ENCODE data around the gene SPNS2. TPM values are rescaled to one million over a fixed set of nuclear protein-coding genes. Genes with fewer than 3 reads are reported as not detected.

SPNS2 gene
- total RNA-seq, 2 experiments from 2014 or later, result 0.15 to 0.60 TPM

DNA sequence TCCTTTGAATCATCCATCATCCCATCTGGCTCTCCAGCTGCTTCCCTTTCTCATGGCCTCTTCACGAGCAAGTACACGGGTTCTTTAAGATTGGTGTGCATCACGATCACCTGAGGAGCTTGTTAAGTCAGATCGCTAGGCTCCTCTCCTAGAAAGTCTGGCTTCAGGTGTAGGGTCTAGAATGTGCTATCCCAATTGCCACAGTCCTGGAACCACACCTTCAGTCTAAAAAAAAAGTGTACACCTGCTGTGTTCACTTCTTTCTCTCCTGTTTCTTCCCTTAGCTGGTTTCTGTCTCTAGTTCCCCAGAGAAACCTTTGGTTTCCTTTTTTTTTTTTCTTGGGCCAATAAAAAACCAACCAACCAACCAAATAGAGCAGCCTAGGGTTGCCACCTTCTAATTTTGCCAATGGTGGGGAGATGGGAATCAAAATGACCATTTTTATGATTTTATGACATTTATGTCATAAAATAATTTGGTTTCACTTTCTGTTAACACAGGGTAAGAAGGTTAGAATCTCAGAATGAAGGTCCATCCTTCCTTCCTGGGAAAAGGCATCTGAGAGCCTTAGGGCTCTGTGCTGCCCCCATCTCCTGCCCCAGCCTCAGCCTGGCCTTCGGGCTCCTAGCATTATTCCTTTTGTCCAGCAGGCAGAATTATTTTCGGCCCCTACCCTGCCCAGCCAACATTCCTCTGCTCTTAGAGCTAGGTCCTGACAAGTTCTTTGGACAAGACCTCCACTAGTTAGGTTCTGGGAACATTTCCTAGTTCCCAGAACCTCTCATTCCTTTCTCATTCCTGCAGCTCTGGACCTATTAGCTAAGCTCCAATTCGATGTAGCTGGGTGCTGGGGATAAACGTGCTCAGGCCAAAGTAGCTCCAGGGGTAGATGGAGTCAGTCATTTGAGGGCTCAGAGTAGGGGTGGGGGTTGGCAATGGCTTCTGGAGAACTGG is 63.6 kb downstream of the SPNS2 start:
- no peak overlapping the region for H3K4me3 Mint-ChIP-seq
- no peaks in the 10 kb centered on the region for H3K36me3 Mint-ChIP-seq (ENCODE audit: low read depth)
- H3K27ac Mint-ChIP-seq, result peak overlapping the region; percentile 47
- H3K27me3 Mint-ChIP-seq, result peaks cover 5% of the 10 kb centered on the region
- ChIA-PET POLR2A (interaction anchor here (0.9 to 1.9 kb wide), 3 partner anchors 8 to 141 kb away, joined by 3 to 15 read pairs (median 3); partner anchors contain the start of gene MYBBP1A), CTCF (interaction anchor here (0.6 to 1.7 kb wide), 7 partner anchors 9 to 346 kb away, joined by 3 to 7 read pairs (median 4); no protein-coding TSS in a partner anchor)
- H3K4me1 Mint-ChIP-seq, result peaks cover 36% of the 10 kb centered on the region
- DNase-seq, result no peak
- H3K9me3 Mint-ChIP-seq, result no peaks in the 10 kb centered on the region

DNA sequence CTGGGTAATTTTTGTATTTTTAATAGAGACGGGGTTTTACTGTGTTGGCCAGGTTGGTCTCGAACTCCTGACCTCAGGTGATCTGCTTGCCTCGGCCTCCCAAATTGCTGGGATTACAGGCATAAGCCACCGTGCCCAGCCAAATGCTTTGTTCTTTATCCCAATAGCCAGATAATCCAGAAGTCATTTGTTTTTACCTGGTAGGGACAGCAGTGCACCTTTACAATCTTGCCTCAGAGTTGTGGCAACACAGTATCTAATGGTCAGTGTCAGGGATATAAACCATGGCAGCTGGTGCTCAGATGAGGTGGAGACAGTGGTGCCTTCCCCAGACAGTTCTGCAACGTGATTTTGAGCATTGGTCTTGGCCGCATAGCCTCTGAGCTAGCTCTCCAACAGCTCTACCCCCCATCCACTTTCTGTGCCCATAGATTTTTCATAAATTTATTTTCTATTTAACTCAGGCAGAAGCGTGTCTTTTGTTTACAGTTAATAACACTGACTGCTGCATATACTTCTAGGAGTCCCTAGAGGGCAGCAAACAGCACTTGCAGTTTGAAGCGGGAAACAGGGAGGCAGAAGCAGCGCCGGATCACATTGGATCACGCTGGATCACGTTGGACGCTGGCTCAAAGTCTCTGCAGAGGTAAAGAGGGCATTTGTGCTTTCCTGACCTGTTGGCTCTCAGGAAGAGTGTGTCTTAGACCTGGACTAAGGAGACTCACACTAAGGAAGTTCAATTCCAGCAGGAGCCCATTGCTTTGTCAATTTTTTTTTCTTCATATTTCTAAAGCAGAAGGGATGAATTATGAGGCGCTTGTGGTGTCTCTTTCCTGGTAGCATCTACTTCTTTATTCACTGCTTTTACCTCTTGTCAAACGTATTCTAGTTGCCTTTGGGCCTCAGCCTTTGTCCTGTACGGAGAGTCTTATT is 66.8 kb downstream of the SPNS2 start:
- H3K27ac Mint-ChIP-seq, result no peak overlapping the region
- POLR2A ChIA-PET, result interaction anchor here (1.0 to 4.0 kb wide), 2 partner anchors 9 to 380 kb away, joined by 3 to 22 read pairs; partner anchors contain the start of gene MYBBP1A
- CTCF ChIA-PET, result interaction anchor here (0.7 to 4.2 kb wide), 9 partner anchors 10 to 323 kb away, joined by 3 to 44 read pairs (median 5); partner anchors contain the start of genes ARRB2 and MYBBP1A
- no peak overlapping the region for H3K4me3 Mint-ChIP-seq
- no peaks in the 10 kb centered on the region for H3K9me3 Mint-ChIP-seq
- peak; percentile 59 for DNase-seq
- peaks cover 12% of the 10 kb centered on the region for H3K27me3 Mint-ChIP-seq
- peaks cover 34% of the 10 kb centered on the region for H3K4me1 Mint-ChIP-seq
- H3K36me3 Mint-ChIP-seq (ENCODE audit: low read depth), result no peaks in the 10 kb centered on the region

DNA sequence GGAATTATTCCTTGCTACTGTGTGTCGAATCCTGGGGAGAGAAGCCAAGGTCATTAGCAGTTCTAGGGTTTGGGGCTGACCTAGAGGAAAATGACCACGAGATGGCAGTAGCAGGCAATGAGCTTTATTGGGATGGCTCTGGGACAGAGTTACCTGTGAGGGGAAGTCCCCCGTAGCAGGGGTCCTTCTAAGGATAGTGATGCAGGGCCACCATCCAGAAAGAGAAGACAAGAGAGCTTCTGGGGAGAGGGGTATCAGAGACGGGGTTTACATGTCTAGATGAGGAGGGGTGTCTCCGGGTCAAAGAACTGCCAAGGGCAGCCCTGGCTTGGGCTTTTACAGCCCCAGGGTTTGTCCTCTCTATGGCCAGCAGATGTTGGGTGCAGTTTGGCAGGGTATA is 68.1 kb downstream of the SPNS2 start:
- Mint-ChIP-seq H3K4me3 (no peak overlapping the region), H3K27ac (no peak overlapping the region), H3K27me3 (peaks cover 15% of the 10 kb centered on the region), H3K4me1 (peaks cover 29% of the 10 kb centered on the region), H3K36me3 (ENCODE audit: low read depth) (no peaks in the 10 kb centered on the region), H3K9me3 (no peaks in the 10 kb centered on the region)
- ChIA-PET CTCF (interaction anchor here (0.7 to 4.2 kb wide), 27 partner anchors 10 to 699 kb away, joined by 3 to 44 read pairs (median 4); partner anchors contain the start of genes C17orf107, CHRNE, MYBBP1A and SLC25A11), POLR2A (interaction anchor here (1.0 to 4.0 kb wide), 4 partner anchors 11 to 146 kb away, joined by 3 to 22 read pairs (median 4); partner anchors contain the start of genes MYBBP1A and PELP1)
- peak; percentile 53 for DNase-seq

DNA sequence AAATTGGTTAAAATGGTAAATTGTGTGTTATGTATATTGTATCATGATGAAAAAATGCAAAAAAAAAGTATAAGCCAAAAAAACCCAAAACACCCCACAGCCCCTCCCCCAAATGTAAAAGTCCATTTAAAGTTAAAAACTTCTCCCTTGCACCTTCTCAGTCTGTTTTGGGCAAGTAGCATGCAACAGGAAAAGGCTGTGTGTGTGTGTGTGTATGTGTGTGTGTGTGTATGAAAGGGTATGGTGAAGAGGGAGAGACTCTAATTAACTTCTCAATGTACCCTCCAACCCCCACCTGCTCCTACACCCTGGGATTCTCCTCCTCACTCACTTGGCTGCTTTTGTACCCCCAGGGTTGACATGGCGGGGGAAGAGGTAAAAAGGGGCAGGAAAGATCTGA is 70.9 kb downstream of the SPNS2 start:
- CTCF ChIA-PET, result interaction anchor here (0.6 to 2.3 kb wide), 4 partner anchors 16 to 505 kb away, joined by 3 to 4 read pairs (median 4); partner anchors contain the start of gene CHRNE
- DNase-seq, result no peak
- H3K27me3 Mint-ChIP-seq, result peaks cover 15% of the 10 kb centered on the region
- POLR2A ChIA-PET, result interaction anchor here (1.1 kb wide), 1 partner anchor 14 kb away, joined by 3 read pairs; the partner anchor contains the start of gene MYBBP1A
- no peak overlapping the region for H3K27ac Mint-ChIP-seq
- H3K4me3 Mint-ChIP-seq, result no peak overlapping the region
- no peaks in the 10 kb centered on the region for H3K9me3 Mint-ChIP-seq
- H3K36me3 Mint-ChIP-seq (ENCODE audit: low read depth), result no peaks in the 10 kb centered on the region
- peaks cover 21% of the 10 kb centered on the region for H3K4me1 Mint-ChIP-seq

DNA sequence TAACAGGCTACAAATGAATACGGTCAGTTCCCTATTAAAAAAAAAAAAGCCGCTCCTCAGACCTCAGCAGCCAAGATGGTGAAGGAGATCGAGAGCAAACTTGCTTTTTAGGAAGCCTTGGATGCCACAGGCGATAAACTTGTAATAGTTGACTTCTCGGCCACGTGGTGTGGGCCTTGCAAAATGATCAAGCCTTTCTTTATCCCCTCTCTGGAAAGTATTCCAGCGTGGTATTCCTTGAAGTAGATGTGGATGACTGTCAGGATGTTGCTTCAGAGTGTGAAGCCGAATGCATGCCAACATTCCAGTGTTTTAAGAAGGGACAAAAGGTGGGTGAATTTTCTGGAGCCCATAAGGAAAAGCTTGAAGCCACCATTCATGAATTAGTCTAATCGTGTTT is 73.5 kb downstream of the SPNS2 start:
- no peak for DNase-seq
- POLR2A ChIA-PET, result no interaction called here
- peaks cover 11% of the 10 kb centered on the region for H3K27me3 Mint-ChIP-seq
- CTCF ChIA-PET, result no interaction called here
- H3K27ac Mint-ChIP-seq, result no peak overlapping the region
- no peak overlapping the region for H3K4me3 Mint-ChIP-seq
- peaks cover 13% of the 10 kb centered on the region for H3K4me1 Mint-ChIP-seq
- H3K9me3 Mint-ChIP-seq, result no peaks in the 10 kb centered on the region
- no peaks in the 10 kb centered on the region for H3K36me3 Mint-ChIP-seq (ENCODE audit: low read depth)

DNA sequence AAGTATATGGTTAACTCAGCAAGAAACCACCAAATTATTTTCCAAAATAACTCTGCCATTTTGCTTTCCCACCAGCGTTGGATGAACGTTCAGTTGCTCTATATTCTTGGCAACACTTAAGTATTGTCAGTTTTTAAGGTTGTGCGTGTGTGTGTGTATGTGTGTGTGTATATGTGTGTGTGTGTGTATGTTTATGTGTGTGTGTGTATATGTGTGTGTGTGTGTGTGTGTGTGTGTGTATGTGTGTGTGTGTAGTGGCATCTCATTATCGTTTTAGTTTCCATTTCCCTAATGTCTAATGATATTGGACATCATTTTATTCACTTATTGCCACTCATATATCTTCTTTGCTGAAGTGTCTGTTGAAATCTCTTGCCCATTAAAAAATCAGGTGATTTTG is 74.4 kb downstream of the SPNS2 start:
- DNase-seq, result no peak
- ChIA-PET CTCF (no interaction called here), POLR2A (no interaction called here)
- peaks cover 11% of the 10 kb centered on the region for H3K27me3 Mint-ChIP-seq
- H3K4me3 Mint-ChIP-seq, result no peak overlapping the region
- no peaks in the 10 kb centered on the region for H3K36me3 Mint-ChIP-seq (ENCODE audit: low read depth)
- H3K27ac Mint-ChIP-seq, result no peak overlapping the region
- peaks cover 13% of the 10 kb centered on the region for H3K4me1 Mint-ChIP-seq
- H3K9me3 Mint-ChIP-seq, result no peaks in the 10 kb centered on the region

DNA sequence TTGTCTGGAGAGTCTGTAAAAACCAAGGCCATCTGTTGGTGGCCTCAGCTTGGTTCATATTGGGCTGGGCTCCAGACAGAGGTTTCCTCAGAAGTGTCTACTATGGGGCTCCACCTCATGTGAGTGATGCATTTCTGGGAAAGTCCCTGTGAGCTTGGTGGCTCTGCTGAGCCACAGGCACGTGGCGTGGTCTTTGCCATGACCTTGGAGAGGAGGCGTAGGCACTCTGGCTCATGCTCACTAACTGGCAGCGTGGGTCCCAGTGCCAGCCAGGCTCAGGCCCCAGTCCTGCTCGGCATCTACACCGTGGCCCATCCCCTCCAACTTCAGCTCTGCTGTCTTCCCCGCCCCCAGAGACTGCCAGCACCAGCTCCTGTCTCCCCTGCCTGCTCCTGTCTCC is 75.0 kb downstream of the SPNS2 start:
- peak; percentile 58 for DNase-seq
- CTCF ChIA-PET, result interaction anchor here (0.5 kb wide), 2 partner anchors 53 to 127 kb away, joined by 3 read pairs; no protein-coding TSS in a partner anchor
- POLR2A ChIA-PET, result no interaction called here
- Mint-ChIP-seq H3K27ac (no peak overlapping the region), H3K27me3 (peaks cover 11% of the 10 kb centered on the region), H3K36me3 (ENCODE audit: low read depth) (no peaks in the 10 kb centered on the region), H3K4me3 (no peak overlapping the region), H3K9me3 (no peaks in the 10 kb centered on the region), H3K4me1 (peaks cover 13% of the 10 kb centered on the region)

DNA sequence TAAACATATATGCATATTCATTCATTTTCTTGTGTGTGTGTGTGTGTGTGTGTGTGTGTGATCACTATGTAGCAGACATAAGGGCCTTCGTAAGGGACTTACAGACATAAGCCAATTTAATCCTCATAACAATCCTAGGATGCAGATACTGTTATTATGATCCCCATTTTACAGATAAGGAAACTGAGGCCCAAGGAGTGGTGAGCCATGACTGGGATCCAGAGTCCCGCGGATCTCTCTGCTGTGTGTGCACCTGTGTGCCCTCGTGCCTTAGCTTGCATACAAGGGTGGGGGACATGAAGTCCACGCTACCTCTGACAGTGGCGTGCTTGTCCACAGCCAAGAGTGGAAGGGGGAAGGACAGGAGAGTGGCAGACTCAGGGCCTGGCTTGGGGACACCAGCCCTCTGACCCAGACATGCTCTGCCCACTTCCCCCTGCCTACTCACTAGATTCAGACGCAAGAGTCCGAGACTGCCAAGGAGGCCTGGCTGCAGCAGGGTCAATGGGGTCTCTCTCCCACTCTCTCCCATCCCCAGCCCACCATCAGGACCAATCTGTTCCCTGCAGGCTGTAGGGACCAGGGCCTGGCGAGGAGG is 75.9 kb downstream of the SPNS2 start:
- Mint-ChIP-seq H3K36me3 (ENCODE audit: low read depth) (no peaks in the 10 kb centered on the region), H3K27ac (no peak overlapping the region), H3K4me1 (peaks cover 13% of the 10 kb centered on the region), H3K9me3 (no peaks in the 10 kb centered on the region), H3K27me3 (peaks cover 9% of the 10 kb centered on the region), H3K4me3 (no peak overlapping the region)
- DNase-seq, result no peak
- POLR2A ChIA-PET, result no interaction called here
- CTCF ChIA-PET, result no interaction called here

DNA sequence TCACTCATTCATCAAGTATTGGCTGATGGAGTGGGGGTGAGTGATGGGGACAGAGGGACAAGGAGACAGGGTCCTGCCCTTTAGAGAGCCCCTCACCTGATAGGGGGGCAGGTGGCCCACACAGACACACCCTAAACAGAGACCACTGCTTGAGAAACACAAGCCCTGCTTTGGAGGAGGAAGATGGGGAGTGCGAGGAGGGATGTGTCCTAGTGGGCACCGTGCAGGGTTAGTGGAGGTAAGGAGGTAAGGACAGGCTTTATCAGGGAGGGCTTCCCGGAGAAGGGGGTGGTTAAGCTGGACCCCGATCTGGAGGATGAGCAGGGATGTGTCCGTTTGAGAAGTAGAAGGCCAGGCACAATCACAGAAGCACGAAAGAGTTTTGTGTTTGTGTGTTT is 77.5 kb downstream of the SPNS2 start:
- no peak for DNase-seq
- H3K4me3 Mint-ChIP-seq, result no peak overlapping the region
- peaks cover 13% of the 10 kb centered on the region for H3K4me1 Mint-ChIP-seq
- H3K36me3 Mint-ChIP-seq (ENCODE audit: low read depth), result no peaks in the 10 kb centered on the region
- H3K27ac Mint-ChIP-seq, result no peak overlapping the region
- ChIA-PET CTCF (interaction anchor here (2.6 kb wide), 1 partner anchor 9 kb away, joined by 10 read pairs; no protein-coding TSS in a partner anchor), POLR2A (no interaction called here)
- peaks cover 9% of the 10 kb centered on the region for H3K27me3 Mint-ChIP-seq
- no peaks in the 10 kb centered on the region for H3K9me3 Mint-ChIP-seq

DNA sequence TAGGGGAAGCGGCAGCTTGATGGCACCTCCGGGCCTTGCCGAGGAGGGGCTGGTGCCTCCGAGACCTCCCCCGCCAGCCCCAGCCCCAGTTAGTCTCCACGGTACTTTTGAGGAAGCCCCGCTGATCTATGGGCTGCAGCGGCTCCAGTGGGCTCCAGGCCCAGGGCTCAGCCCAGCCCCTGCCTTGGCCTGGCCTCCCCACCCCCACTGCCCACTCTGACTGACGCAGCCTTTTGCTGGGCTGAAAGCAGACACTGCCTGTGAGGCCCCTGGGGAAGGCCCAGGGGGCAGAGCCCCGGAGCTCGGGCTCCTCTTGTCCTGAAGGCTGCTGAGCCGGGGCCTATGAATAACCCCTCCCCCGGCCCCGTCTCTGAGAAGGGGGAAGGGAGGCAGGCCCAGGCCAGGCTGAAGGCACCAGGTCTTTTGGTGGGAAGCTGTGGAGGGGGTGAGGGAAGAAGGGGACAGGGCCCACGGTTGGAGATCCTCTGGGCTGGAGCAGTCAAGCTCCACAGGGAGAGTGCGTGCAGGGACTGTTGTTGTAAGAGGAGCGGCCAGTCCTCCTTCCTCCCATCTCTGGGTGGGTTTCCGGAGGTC is 78.1 kb downstream of the SPNS2 start:
- POLR2A ChIA-PET, result no interaction called here
- CTCF ChIA-PET, result interaction anchor here (2.6 kb wide), 1 partner anchor 10 kb away, joined by 10 read pairs; no protein-coding TSS in a partner anchor
- H3K27ac Mint-ChIP-seq, result no peak overlapping the region
- peaks cover 8% of the 10 kb centered on the region for H3K27me3 Mint-ChIP-seq
- peaks cover 13% of the 10 kb centered on the region for H3K4me1 Mint-ChIP-seq
- H3K4me3 Mint-ChIP-seq, result no peak overlapping the region
- no peak for DNase-seq
- no peaks in the 10 kb centered on the region for H3K9me3 Mint-ChIP-seq
- no peaks in the 10 kb centered on the region for H3K36me3 Mint-ChIP-seq (ENCODE audit: low read depth)

DNA sequence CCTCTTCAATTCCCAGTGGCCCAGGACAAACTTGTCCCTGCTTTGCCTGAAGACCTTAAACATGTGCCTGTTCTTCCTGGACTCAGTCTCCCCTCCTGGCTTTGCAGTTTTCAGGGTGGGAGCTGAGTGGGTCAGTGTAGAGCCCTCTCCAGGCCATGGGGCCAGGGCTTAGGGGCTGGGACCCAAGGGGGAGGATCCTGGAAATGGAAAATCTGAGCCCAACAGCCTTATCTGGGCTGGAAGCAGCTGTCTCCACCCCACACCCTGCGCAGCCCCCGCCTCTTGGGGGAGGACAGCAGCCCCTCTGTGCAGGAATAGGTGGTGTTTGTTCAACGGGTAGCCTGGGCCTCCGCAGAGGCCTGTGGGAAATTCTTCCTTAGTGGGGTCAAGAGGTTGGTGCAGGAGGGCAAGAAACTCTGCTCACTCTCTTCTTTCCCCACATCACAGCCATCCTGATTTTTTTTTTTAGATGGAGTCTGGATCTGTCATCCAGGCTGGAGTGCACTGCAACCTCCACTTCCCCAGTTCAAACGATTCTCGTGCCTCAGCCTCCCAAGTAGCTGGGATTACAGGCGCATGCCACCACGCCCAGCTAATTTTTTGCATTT is 78.8 kb downstream of the SPNS2 start:
- POLR2A ChIA-PET, result no interaction called here
- Mint-ChIP-seq H3K27ac (no peak overlapping the region), H3K36me3 (ENCODE audit: low read depth) (no peaks in the 10 kb centered on the region), H3K4me3 (no peak overlapping the region), H3K9me3 (no peaks in the 10 kb centered on the region), H3K27me3 (peaks cover 12% of the 10 kb centered on the region), H3K4me1 (peaks cover 13% of the 10 kb centered on the region)
- CTCF ChIA-PET, result interaction anchor here (2.6 kb wide), 1 partner anchor 11 kb away, joined by 10 read pairs; no protein-coding TSS in a partner anchor
- DNase-seq, result no peak
